ENCODE data around the gene TTBK2. TPM values are rescaled to one million over a fixed set of nuclear protein-coding genes. Genes with fewer than 3 reads are reported as not detected.

TTBK2 gene
- polyA plus RNA-seq, 3 donors, result 9.1 to 9.6 (median 9.1) TPM

DNA sequence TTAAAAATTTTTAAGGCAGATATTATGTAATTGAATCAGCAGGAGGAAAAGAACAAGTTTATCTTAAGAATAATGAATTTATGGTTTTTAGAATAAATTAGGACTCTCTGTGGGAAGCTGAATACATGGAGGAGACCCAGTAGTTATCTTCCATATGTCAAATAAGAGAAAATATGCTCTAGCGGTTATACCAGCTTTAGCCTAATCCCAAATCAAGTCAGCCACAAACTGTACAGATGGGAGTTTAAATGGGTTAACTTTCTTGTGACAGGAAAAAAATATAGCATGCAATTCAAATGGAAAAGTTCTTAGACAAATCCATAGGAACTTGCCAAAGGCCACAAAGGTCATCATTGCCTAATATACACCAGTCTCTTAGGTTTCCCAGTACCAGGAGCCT is 84.3 kb downstream of the TTBK2 start:
- DNase-seq (ENCODE audit: low read depth in 3 of 3, low spot score in 2 of 3), result no peak

DNA sequence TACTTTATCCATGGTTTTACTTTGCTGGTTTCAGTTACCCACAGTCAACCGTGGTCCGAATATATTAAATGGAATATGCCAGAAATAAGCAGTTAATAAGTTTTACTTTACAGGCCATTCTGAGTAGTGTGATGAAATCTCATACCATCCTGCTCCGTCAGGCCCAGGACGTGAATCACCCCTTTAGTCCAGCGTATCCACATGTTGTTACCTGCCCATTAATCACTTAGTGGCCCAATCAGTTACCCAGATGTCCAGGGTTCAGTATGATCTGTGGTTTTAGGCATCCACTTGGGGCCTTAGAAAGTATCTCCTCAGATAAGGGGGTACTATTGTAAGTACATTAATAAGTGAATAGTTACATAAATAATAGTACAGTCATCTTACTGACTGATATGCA is 88.0 kb downstream of the TTBK2 start:
- no peak for DNase-seq (ENCODE audit: low read depth in 3 of 3, low spot score in 2 of 3)

DNA sequence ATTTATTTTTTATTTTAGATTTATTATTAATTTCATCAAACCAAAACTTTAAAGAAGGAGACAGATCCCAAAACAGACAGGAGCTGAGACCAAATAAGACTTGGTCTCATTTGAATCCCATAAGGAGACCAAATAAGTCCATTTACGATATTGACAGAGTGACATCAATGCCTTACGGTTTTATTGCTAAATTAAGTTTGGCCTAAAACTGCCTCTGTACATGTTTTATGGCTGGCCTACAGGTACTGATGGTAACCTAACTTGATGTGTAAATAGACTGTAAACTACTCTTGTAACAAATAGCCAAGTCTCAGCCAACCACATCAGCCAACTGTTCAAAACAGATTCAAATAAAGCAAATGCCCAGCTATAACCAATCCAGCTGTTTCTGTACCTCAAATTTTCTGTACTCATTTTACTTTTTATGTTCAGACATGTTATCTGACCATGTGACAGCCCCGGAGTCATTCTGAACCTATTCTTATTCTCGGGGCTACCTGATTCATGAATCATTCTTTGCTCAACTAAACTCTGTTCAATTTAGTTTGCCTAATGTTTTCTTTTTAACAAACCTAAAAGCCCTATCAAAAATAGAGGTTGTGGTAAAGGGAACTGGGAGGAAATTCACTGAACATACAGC is 94.2 kb downstream of the TTBK2 start:
- DNase-seq (ENCODE audit: low read depth in 3 of 3, low spot score in 2 of 3), result no peak

DNA sequence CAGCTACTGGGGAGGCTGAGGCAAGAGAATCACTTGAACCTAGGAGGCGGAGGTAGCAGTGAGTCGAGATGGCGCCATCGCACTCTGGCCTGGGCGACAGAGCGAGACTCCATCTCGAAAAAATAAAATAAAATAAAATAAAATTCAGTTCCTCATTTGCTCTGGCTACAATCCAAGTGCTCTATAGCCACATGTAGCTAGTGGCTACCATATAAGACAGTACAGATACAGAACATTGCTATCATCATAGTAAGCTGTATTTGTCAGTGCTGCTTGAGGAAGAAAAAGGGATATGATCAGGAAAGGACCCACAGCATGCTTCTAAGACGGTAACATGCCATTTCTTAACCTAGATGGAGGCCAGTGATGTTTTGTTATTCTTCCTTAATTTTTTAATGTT is 95.0 kb downstream of the TTBK2 start:
- DNase-seq (ENCODE audit: low read depth in 3 of 3, low spot score in 2 of 3), result no peak

DNA sequence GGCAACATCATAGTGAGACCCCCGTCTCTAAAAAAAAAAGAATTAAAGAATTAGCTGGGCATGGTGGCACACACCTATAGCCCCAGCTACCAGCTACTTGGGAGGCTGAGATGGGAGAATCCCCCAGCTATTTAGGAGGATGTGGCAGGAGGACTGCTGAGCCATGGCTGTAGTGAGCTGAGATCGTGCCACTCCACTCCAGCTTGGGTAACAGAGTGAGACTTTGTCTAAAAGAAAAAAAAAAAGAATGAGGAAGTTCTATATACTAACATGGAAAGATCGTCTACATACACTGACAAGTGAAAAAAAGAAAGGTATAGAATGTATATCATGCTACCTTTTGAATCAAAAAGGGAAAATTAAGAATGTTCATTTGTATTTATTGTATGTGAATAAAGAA is 99.8 kb downstream of the TTBK2 start:
- DNase-seq (ENCODE audit: low read depth in 3 of 3, low spot score in 2 of 3), result no peak

DNA sequence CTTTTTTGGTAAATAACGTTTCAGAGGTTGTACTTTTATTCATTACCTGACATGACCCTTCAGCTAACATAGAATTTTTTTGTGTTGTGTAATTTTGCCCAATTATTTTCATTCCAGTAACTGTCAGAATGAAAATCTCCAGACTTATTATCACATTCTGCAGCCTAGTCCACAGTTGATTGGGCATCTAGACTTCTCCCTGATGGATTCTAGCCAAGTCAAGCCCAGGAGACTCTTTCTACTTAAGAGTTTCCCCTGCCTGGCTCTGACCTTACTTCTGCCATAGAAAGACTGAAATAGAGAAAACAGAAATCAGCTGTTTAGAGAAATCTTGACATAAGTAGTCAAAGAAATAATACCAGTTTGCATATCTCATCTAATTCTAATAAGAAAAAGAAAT is 100.8 kb downstream of the TTBK2 start:
- DNase-seq (ENCODE audit: low read depth in 3 of 3, low spot score in 2 of 3), result no peak

DNA sequence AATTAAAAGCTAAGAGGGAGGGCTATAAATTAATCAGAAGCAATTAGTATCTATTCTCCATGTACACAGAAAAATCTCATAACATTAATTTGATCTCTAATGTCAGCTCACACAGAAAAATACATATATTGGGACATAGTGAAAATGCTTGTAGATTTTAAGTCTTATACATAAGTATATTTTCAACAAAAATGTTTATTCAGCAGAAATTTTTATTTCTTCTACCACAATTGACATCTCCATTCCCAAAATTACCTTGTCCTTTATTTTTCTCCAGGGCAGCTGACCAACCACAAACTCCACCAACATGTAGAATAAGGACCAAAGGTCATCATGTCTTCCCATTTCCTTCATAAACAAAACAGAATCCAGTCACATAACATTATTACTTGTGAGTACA is 109.1 kb downstream of the TTBK2 start:
- DNase-seq (ENCODE audit: low read depth in 3 of 3, low spot score in 2 of 3), result no peak

DNA sequence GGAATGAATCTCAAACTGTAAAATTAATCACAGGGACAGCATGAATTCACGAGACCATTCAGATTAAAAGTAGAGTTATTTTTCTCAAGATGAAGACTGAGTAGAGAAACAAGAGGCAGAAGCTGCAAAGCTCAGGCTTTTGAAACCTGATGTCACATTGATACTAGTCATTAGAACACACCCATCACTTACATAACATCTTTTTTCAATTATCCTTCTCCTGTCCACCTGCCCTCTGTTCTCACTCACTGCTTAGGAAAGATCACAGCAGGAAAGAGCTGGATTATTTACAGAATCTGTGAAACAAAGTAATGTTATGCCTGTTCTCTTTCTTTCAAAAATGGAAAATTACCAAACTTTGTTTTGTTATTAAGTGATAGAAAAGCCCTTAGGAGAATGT is 111.7 kb downstream of the TTBK2 start:
- no peak for DNase-seq (ENCODE audit: low read depth in 3 of 3, low spot score in 2 of 3)

DNA sequence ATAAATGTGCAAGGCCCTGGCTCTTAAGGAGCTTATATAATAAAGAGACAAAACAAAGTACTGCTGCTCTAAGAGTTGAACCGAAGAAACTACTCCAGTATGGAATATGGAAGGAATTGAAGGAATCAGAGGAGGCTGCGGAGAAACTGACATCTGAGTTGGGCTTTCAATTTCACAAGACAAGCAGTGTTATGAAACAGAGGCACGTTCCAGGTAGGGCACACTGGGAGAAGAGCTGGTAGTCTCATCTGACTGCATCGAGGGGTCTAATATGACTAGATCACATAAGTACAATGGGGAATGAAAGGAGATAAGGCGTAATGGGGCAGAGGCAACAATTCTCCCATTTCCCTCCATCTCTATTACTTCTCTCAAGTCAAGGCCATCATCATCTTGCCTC is 115.3 kb downstream of the TTBK2 start:
- no peak for DNase-seq (ENCODE audit: low read depth in 3 of 3, low spot score in 2 of 3)

DNA sequence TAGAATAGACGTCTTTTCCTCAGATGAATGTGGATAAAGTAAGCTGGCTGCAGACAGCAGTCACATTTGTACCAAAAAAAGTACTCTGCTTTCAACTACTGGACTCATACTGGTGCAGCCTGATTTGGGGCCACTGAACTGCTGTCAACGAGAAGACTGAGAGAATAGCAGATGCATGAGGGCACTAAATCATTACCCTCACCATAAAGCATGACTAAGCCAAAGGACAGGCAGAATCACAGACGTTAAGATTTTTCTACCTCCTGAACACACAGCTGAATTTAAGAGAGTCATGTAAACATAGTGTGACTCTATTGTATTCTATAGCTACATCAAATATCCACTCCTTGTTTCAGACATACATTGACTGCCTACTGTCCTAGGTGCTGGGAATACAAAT is 115.8 kb downstream of the TTBK2 start:
- no peak for DNase-seq (ENCODE audit: low read depth in 3 of 3, low spot score in 2 of 3)

DNA sequence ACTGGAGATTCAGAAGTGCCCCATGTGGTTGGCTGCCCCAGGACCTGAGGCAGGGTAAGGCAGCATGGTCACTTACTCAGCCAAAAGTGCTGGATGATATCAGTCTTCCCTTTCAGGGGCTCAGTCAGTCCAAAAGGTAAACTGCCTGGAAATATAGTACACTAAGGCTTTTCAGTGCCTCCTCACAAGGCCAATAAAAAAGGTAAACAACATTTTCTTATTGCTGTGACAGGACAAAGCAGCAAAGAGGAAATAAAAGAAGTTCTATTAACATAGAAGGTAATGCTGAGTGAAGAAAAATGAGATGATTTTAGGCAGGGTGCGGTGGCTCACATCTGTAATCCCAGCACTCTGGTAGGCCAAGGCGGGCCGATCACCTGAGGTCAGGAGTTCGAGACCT is 117.1 kb downstream of the TTBK2 start:
- no peak for DNase-seq (ENCODE audit: low read depth in 3 of 3, low spot score in 2 of 3)

DNA sequence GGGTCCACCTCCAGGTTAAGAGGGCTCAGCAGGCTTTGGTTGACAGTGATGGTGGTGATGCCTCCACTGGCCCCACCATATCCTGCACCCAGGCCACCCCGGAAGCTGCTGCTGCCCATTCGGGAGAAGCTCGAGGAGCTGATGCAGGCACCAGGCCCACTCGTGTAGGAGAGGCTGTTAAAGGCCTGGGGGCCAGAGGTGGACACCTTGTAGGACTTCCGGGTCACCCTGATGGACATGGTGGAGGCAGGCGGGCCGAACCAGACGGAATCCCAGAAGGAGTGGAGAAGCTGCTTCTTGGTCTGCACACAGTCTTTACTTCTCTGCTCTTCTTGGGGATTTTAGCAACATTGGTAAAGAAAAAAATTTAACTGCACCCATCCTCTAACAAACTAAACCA is 118.4 kb downstream of the TTBK2 start:
- no peak for DNase-seq (ENCODE audit: low read depth in 3 of 3, low spot score in 2 of 3)

DNA sequence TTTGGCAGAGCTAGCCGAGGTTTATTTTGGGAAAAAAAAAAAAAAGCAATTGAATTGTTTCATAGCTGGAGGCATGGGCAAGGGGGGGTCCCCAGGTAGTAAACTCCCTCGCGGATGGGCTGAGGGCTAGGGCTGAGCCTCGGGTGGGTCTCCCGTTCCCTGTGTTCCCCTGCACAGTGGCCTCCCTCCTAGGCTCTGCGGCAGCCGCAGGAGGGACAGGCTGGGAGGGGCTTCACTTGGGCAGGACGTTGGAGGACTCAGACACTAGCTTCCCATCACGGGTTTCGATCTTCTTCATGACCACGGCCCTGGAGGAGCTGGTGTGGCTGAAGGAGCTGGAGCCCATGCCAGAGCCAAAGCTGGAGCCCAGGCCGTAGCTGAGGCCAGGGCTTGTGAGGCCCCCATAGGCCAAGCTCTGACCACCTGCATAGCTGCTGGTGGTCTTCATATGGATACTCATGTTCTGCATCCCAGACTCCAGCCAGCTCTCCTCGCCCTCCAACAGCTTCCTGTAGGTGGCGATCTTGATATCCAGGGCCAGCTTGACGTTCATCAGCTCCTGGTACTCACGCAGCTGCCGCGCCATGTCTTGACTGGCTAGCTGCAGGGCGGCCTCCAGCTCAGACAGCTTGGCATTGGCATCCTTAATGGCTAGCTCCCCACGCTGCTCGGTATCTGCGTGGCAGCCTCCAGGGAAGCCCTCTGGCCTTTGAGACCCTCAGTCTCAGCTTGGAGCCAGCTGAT is 119.7 kb downstream of the TTBK2 start:
- DNase-seq (ENCODE audit: low read depth in 3 of 3, low spot score in 2 of 3), result no peak

DNA sequence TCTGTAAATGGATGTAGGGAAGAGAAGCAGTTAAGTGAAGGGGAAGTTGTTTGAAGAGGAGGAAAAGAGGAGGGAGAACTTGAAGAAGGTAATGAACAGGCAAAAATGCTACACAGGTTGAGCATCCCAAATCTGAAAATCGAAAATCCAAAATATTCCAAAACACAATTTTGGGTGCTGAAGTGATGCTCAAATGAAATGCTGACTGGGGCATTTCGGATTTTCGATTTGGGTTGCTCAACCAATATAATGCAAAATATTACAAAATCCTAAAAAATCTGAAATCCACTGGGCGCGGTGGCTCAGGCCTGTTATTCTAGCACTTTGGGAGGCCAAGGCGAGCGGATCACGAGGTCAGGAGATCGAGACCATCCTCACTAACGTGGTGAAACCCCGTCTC is 121.8 kb downstream of the TTBK2 start:
- no peak for DNase-seq (ENCODE audit: low read depth in 3 of 3, low spot score in 2 of 3)

DNA sequence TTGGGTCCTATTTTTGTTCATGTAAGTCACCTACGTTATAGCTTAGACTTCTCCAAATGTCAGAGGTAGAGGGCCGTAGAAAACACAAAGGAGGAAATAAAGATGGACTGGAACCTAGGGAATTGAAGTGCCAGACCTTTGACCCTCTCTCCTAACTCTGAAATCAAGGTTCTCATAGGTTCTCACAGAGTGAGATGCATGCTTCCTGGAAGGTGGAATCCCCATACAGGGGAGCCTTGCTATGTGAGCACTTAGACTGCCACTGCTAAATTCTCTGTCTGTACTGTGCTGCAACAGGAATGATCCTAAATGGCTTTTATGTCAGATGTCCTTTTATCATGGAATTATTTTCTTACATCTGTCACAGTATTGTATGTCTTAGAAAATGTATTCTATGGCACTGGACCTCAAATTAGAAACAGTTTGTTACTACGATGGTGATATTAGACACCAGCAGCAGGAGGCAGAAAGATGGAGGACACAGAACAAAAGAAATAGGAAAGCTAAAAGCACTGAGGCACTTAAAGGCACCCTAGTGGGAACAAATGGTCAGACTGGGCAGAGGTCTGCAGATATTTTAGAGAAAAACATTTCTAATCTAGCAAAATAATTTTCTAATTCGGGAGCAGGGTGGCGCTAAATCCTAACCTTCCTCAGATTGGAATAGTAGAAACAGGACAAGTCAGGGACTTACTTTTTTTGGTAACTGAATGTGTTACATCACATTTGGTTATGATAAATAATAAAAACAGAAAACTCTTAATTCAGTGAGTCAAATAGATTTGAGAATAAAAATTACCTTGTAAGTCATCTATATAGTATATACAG is 123.4 kb downstream of the TTBK2 start:
- DNase-seq (ENCODE audit: low read depth in 3 of 3, low spot score in 2 of 3), result no peak

DNA sequence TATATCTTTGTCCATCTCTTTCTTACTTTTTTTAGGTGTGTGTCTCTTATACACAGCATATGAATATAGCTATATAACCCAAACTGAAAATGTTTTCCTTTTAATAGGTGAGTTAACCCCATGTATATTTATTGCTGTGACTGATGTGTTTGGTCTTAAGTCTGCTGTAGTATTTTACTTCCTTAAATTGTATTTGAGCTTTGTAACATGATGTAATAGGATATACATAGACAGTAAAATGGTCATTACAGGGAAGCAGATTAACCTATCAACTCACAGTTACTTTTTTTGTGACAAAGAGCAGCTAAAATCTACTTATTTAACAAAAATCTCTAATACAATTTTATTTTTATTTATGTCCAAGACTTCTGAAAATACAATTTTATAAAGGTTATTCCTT is 131.9 kb downstream of the TTBK2 start:
- no peak for DNase-seq (ENCODE audit: low read depth in 3 of 3, low spot score in 2 of 3)

DNA sequence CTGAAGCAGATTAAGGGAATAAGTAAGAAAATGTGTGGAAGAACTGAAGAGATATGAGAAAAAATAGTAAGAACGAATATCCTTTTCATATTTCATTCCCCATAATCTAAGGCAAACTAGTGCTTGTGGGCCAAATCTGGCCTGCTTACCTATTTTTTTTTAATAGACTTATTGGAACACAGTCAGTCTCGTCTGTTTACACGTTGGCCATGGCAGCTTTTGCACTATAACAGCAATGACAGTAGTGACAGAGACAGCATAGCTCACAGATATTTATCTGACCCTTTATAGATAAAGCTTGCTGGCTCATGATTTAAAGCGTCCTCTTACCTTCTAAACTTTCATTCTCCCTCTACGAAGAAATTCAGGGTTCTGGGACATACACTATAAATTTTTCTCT is 133.6 kb downstream of the TTBK2 start:
- DNase-seq (ENCODE audit: low read depth in 3 of 3, low spot score in 2 of 3), result no peak

DNA sequence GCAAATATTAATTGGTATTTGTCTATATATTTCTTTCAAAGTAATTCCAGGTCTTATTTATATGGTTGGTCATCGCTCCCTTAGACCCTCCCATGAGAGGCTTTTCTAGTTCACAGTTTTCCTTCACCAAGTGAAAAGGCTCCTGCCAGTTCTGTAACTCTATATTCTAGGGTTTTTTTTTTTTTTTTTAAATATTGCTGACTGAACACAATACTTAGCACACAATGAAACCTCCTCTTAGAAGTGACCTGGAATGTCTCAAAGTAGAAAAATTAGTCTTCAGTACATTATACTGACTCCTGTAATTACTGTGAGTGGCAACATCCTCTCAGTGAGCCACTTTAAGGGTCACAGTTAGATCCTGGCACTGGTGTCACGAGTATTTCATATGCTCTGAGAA is 135.0 kb downstream of the TTBK2 start:
- DNase-seq (ENCODE audit: low read depth in 3 of 3, low spot score in 2 of 3), result no peak

DNA sequence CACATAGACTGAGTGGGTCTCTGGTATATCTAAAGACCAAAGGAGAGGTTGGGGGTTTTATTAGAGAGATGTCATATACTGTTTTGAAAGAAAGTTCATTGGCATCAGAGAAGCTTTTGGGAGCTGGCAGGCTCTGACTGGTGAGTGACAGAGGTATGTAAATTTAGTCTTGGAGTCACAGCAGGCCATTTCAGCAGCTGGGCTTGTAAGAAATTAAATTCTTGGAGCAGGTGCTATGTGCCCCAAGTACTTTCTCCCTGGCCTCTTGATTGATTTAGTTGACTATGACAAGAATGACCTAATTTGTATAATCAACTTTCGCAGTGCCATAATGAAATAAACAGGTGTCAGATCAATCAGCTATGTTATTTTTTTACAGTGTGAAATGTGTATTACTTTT is 135.9 kb downstream of the TTBK2 start:
- DNase-seq (ENCODE audit: low read depth in 3 of 3, low spot score in 2 of 3), result no peak

DNA sequence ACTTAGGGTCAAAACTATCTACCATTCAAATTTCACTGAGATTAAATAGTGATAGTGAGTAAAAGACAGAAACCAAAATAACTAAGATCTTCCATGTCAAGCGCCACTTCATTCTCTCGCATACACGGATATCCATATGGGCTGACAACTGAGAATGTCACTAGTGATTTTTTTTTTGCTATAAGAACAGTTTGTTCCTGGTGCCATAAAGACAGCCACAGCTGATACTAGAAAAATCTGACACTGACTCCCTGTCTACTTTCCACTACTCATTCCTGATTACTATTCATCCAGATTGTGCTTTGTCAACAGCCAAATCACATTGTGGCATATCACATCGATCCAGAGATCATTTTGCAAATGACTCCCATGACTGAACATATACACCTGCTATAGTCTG is 137.9 kb downstream of the TTBK2 start:
- DNase-seq (ENCODE audit: low read depth in 3 of 3, low spot score in 2 of 3), result no peak

DNA sequence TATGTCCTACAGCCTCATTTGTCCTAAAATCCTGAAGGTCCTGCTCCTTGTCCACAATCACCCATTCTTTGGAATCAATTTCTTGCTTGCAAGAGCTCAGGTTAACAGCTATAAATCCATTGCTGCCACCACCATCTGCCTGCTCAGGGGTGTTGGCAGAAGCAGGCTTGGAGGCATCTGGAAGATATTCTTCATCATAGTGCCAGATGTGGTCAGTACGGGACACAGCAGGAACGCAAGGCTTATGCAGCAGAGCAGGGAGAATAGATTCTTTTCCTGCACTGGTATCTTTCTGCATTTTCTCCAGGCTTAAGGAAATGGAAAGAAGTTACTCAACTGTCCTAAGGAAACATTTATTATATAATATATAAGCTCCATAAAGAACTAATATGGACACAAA is 145.2 kb downstream of the TTBK2 start:
- DNase-seq (ENCODE audit: low read depth in 3 of 3, low spot score in 2 of 3), result no peak

DNA sequence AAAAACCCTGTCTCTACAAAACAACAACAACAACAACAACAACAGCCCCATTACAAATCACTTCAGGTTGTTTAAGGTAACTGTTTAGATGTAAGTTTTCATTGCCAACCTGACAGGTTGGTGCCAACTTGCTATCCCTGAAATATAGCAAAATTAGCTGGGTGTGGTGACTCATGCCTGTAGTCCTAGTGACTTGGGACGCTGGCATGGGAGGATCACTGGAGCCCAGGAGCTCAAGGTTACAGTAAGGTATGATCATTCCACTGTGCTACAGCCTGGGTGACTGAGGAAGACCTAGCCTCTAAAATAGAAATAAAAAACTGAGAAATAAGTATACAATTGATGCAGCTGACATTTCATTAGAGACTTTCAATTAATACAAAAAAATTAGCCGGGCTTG is 147.7 kb downstream of the TTBK2 start:
- no peak for DNase-seq (ENCODE audit: low read depth in 3 of 3, low spot score in 2 of 3)

All from right renal cortex interstitium (tissue), 3 donors.